ENCODE results near the gene SURF4. TPM values are rescaled to one million over a fixed set of nuclear protein-coding genes. Genes with fewer than 3 reads are reported as not detected.

The SURF4 gene
- total and polyA plus RNA-seq, 2 donors (not counting 3 experiments of a cell fraction or from before 2014, with no cell fraction given) = 216 to 358 TPM

DNA sequence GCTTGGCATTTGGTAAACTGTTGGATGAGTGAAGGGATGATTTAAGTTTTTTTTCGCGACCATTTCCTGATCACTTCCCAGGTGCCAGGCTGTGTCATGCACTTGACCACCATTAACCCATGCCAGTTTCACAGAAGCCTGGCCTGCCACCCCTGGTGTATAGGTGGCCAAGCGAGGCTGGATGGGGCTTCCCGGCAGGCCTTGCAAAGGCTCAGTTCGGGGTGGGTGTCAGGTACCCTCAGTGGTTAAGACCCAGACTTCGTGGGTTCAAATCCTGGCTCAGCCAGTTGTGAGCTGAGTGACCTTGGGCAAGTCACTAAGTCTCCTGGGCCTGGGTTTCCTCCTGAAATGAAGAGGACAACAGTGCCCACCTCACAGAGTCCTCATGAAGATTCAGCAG is 30.3 kb downstream of the SURF4 start:
- DNase-seq (ENCODE audit: low read depth, low spot score) (no peak), FAIRE-seq (no peak)
- TF ChIP-seq FOS (IDR thresholded peaks at IDR 0.05; ENCODE audit: borderline replicate concordance, insufficient read depth, low read length) = no peak
- no peak for TF ChIP-seq POLR2AphosphoS5 (IDR thresholded peaks at IDR 0.05; ENCODE audit: insufficient read depth, low read depth, low read length)
- TF ChIP-seq EZH2 (IDR thresholded peaks at IDR 0.05; ENCODE audit: borderline replicate concordance, low read depth, low read length, severe bottlenecking) = no peak
- no peak for TF ChIP-seq JUN (IDR thresholded peaks at IDR 0.05; ENCODE audit: borderline replicate concordance, insufficient read depth, insufficient read length, low read depth)
- TF ChIP-seq GATA2 (IDR thresholded peaks at IDR 0.05; ENCODE audit: insufficient read depth, insufficient read length, low read depth, low read length) = no peak
- no peak for TF ChIP-seq POLR2A (IDR thresholded peaks at IDR 0.05; ENCODE audit: low read depth, low read length)
- TF ChIP-seq, protein P1, sequence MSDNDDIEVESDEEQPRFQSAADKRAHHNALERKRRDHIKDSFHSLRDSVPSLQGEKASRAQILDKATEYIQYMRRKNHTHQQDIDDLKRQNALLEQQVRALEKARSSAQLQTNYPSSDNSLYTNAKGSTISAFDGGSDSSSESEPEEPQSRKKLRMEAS (IDR thresholded peaks at IDR 0.05; ENCODE audit: insufficient read depth, insufficient read length) = no peak
- no peak for TF ChIP-seq MYC (IDR thresholded peaks at IDR 0.05; ENCODE audit: low read depth, low read length)
- TF ChIP-seq CTCF (IDR thresholded peaks at IDR 0.05; ENCODE audit: extremely low read depth in 1 of 2, insufficient read depth in 1 of 2, low read depth in 1 of 2, low read length in 2 of 2) = no peak
- dilution Hi-C loops (cut with MboI; ENCODE audit: extremely low pct_ligation_motif_present, low sequenced_read_pairs) (no loop called here), intact Hi-C loops (cut with micrococcal nuclease) (loop anchor here (5.0 kb wide), 1 partner anchor 158 kb away; no protein-coding TSS in a partner anchor)
- Histone ChIP-seq H3K4me1 (ENCODE audit: control insufficient read depth, extremely low read depth, insufficient read depth, low read length) (peaks cover 14% of the 10 kb centered on the region), H3K9ac (replicated peaks; ENCODE audit: extremely low read depth, insufficient read depth, low read length) (no peak overlapping the region), H3K9me3 (replicated peaks; ENCODE audit: control insufficient read depth, insufficient read depth, low read length) (no peaks in the 10 kb centered on the region), H3K36me3 (ENCODE audit: control insufficient read depth in 2 of 2, extremely low read depth in 1 of 2, insufficient read depth in 2 of 2, low read length in 2 of 2) (peaks cover 11 to 44% of the 10 kb centered on the region in 2 experiments), H3K79me2 (ENCODE audit: control insufficient read depth, insufficient read depth, low read length) (peaks cover 40% of the 10 kb centered on the region), H3K9me1 (replicated peaks; ENCODE audit: control insufficient read depth, extremely low read depth, insufficient read depth, low read length) (no peaks in the 10 kb centered on the region), H3K4me3 (replicated peaks in 1 of 3; ENCODE audit: insufficient read depth in 1 of 3, low read depth in 1 of 3, low read length in 3 of 3) (no peak overlapping the region), H4K20me1 (replicated peaks; ENCODE audit: control insufficient read depth, extremely low read depth, insufficient read depth, low read length) (no peaks in the 10 kb centered on the region), H3K27me3 (ENCODE audit: control insufficient read depth in 2 of 2, insufficient read depth in 2 of 2, low read length in 2 of 2) (no peaks in the 10 kb centered on the region), H2AFZ (ENCODE audit: low read depth, low read length) (no peak overlapping the region), H3K27ac (ENCODE audit: insufficient read depth, low read depth, low read length) (no peak overlapping the region), H3K4me2 (ENCODE audit: insufficient read depth, low read length) (no peak overlapping the region)
- POLR2A ChIA-PET = no interaction called here
- CTCF ChIA-PET = no interaction called here
- BruUV-seq (replicated peaks) = no TSS peak

Measured in endothelial cell of umbilical vein (primary cell).